ENCODE results near the gene CDC42BPA.

DNA sequence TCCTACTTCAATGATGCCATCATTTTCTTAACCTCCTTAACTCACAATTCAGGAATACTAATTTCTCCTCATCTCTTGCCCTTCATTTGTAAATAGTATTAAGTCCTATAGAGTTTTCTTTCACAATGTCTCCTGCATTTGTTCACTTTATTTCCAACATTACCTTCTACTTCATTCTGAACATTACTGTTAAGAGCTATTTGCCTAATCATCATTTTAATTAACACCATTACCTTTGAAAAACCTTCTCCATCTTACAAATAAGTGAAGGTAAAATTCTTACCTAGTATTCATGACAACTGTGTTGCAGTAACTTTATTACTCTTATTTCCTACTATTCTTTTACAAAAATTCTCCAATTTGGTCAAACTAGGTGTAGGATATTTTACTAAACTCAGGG, 240.5 kb downstream of the CDC42BPA start:
- TF ChIP-seq, protein P1, sequence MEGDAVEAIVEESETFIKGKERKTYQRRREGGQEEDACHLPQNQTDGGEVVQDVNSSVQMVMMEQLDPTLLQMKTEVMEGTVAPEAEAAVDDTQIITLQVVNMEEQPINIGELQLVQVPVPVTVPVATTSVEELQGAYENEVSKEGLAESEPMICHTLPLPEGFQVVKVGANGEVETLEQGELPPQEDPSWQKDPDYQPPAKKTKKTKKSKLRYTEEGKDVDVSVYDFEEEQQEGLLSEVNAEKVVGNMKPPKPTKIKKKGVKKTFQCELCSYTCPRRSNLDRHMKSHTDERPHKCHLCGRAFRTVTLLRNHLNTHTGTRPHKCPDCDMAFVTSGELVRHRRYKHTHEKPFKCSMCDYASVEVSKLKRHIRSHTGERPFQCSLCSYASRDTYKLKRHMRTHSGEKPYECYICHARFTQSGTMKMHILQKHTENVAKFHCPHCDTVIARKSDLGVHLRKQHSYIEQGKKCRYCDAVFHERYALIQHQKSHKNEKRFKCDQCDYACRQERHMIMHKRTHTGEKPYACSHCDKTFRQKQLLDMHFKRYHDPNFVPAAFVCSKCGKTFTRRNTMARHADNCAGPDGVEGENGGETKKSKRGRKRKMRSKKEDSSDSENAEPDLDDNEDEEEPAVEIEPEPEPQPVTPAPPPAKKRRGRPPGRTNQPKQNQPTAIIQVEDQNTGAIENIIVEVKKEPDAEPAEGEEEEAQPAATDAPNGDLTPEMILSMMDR (conservative IDR thresholded peaks at IDR 0.05 in 1 of 2, IDR thresholded peaks at IDR 0.05 in 1 of 2; ENCODE audit: extremely low read depth in 1 of 2, insufficient read depth in 1 of 2, low read depth in 1 of 2, low read length in 2 of 2) = no peak
- no peak for TF ChIP-seq EZH2 (IDR thresholded peaks at IDR 0.05; ENCODE audit: borderline replicate concordance, low read length)

Data from mammary epithelial cell (primary cell).